ENCODE data around the gene ELMO2.

Gene ELMO2

GRCh38 chr20:46366826-46367225 is 39.6 kb downstream of the ELMO2 start:
- no peak for DNase-seq

DNA sequence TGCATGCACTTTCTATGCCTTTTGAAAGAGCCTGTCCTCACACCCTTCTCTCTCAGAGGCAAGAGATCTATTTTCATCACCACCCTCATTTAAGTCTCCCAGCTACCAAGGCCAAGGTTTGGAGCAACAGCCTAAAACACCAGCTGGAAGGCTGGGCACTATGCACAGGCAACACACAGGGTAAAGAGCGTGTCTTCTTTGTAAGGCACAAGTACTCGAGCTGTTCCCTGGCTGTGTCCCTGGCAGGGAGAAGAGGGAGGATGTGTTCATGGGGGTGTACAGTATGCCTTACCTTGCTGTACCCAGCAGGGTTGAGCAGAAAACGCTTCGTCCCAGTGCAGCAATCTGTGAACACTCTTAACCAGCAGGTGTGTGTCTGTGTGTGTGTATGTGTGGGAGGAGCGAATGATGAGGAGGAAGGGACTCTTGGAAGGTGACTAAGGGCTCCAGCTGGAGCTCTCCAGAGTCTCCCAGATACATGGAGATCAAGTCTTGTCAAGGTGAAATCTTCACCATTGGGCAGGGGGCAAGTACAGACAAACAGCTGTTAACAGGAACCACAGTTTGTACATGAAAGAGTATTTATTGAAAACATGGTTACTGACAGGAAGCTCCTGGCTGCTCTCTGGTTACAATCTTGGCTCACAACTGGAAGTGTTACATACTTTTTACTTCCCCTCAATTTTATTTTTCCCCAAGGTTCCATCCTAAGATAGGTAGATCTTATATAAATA is 40.8 kb downstream of the ELMO2 start:
- DNase-seq = no peak

DNA sequence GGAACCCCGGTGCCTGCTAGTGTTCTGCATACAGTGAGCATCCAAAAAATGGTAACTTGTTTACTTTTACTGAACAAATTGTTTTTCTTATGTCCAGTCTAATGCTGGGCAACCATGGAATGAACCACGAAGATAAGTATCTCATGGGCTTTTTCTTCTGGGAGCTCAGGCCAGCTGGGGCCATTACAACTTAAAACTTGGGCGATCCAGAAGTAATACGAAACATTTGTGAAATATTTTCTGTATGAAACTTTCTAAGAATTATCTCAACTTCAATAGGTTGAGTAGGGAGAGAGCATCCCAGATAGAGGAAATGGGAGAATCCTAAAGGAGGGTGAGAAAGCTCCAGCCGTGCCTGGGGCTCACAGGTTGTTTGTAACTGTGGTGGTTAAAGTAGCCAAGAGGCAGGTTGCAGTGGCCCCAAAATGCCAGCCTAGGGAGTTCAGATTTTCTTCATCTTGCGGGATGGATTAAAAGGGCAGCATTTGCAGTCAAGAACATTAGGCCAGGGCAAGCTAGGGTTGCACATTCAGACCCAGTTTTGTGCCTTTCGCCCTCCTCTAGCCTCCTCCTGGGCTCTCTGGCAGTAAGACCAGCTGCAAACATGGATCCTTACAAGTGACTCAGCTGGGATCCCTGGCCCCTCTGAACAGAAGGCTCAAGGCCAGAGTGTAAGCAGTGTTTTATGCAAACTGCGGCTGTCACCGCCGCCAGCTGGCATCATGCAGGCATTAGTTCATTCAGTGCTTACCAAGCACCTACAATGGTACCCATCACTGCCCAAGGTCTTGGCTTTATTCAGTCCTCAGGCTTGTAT is 41.5 kb downstream of the ELMO2 start:
- DNase-seq = no peak

GRCh38 chr20:46363874-46364669 is 42.3 kb downstream of the ELMO2 start:
- DNase-seq = peak; percentile 74

DNA sequence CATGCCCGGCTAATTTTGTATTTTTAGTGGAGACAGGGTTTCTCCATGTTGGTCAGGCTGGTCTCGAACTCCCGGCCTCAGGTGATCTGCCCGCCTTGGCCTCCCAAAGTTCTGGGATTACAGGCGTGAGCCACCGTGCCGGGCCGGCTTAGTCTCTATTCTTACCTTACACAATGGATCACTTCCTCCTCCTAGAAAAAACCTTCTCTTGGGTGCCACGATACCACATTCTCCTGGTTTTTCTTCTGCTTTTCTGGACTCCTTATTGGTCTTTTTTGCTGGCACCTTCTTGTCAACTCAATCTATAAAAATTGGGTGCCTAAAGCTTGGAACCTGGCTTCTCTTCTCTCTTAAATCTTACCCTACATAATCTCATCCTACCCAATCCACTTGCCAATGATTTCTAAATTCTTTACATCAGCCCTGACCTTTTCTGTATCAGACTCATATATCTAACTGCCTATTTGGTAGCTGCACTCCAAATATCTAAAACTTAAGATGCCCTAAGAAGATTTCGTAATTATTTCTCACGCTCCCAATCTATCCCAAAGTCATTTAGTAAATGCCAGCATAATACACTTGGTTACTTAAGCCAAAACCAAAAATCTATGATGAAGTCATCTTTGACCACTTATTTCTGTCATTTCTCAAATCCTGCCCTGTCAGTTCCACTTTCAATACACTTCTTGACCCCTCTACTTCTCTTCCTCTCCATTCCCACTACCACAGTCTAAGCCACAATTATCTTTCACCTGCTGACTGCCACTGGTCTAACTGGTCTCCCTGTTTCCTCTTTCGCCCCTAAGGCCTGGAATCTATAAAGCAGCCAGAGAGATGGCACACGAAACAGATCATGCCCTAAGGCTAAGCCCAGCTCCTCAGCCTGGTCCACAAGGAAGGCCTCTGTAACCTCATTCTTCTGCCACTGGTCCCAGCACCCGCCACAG is 43.2 kb downstream of the ELMO2 start:
- DNase-seq = no peak

GRCh38 chr20:46361811-46362210 is 44.6 kb downstream of the ELMO2 start:
- DNase-seq = no peak

- DNase-seq = no peak
These were observed 45.0 kb downstream of the ELMO2 start for GRCh38 chr20:46361381-46361780.

GRCh38 chr20:46359233-46359751 is 47.1 kb downstream of the ELMO2 start:
- no peak for DNase-seq

DNA sequence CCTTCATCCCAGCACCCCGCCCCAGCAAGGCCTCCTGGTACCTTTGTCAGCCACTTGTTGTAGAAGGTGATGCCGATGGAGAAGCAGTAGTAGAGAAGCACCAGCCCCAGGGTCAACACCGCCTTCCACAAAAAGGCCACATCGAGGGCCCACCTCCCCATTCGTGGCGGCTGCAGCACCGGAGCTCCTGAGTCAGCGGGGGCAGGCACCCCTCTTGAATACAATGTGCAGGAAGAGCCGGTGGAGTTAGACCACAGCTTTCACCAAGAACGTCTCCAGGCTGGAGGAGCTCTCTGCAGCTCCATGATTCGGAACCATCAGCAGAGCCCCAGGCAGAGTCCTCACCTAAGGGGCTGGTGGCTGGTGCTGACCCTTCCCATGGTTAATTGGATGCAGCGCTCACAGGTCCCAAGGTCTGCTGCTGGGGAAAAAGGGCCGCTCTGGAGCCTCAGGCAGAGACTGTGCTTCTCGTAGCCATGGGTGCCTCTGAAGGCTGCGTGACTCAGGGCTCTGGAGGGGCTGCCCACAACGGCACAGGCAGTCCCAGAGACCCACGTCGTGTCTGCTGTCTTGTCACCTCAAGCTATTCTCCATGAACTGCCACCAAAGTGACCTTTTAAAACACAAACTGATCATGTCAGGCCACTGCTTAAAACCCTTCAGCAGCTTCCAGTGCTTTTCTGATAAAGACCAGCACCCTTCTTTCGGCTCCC is 47.9 kb downstream of the ELMO2 start:
- DNase-seq = no peak

DNA sequence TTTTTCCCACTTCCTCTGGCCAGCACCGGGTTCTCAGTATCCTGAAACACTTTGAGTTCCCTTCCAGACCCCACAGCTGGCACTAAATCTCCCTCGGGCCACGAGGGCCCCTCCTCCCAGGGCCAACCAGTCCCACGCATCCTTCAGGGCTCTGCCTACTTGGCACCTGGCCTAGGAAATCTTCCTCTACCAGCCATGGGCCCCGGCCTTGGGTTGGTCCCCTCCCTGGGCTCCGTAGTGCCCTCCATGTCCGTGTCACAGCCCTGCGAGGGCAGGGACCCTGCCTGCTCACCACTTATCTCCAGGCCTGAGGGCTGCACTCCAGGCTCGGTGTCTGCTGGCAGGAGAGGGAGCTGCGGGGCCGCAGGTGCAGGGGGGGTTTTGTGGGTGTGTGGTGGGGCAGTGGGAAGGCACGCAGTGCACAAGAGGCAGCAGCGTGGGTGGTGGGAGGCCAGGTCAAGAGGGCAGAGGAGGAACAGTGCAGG is 49.3 kb downstream of the ELMO2 start:
- DNase-seq = no peak

- DNase-seq = no peak
These were observed 50.0 kb downstream of the ELMO2 start for GRCh38 chr20:46356195-46357029.

DNA sequence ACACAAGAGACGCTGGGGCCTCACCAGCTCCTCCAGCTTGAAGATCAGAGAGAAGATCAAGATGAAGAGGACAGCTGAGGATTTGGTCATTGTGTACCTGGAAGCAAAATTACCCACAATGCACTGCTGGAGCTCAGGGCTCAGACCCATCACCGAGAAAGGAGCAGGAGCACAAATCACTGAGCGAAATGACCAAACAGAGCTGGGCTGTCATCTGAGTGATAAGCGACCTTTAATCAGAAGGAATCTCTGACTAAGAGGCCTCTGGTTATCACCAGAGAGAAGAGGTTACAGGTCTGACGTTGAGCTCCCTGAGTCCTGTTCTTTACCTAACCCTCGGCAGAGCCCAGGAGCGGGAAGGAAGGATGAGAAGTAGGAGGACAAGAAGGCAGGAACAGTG is 50.6 kb downstream of the ELMO2 start:
- DNase-seq = no peak

- DNase-seq = no peak
These were observed 51.3 kb downstream of the ELMO2 start for GRCh38 chr20:46354920-46355654.

- no peak for DNase-seq
These were observed 52.2 kb downstream of the ELMO2 start for GRCh38 chr20:46354207-46354555.

- DNase-seq = no peak
These were observed 52.8 kb downstream of the ELMO2 start for GRCh38 chr20:46353500-46354206.

DNA sequence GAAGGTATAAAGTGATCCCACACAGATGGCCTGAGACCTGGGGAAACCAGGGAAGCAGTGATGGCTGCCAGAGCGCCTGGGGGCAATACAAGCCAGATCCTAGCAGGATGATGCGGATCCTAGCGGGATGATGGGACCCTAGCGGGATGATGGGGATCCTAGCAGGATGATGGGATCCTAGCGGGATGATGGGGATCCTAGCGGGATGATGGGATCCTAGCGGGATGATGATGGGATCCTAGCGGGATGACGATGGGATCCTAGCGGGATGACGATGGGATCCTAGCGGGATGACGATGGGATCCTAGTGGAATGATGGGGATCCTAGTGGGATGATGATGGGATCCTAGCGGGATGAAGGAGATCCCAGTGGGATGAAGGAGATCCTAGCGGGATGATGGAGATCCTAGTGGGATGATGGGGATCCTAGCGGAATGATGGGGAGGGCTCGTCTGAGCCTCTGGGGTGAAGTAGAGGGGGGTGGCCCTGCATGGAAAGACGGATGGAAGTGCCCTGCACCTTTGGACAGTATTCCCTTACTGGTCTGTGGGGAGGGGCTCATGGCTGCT is 54.0 kb downstream of the ELMO2 start:
- DNase-seq = no peak

GRCh38 chr20:46351357-46352058 is 54.9 kb downstream of the ELMO2 start:
- DNase-seq = no peak

- DNase-seq = no peak
These were observed 55.5 kb downstream of the ELMO2 start for GRCh38 chr20:46350986-46351267.
